KOPT-K1 (cell line): ENCODE data around the gene SCAPER.

Experiments
- H3K27ac ChIP-seq: fragments of 200-600 bp; sonication (generic); 2 replicates; pipeline ENCODE4 v1.5.1; 2016; ENCODE audit warnings: antibody characterized with exemption, mild to moderate bottlenecking, low read depth, low read length; ENCODE audit not compliant: poor library complexity, severe bottlenecking
- H3K36me3 ChIP-seq: fragments of 200-600 bp; sonication (generic); 2 replicates; pipeline ENCODE4 v1.5.1; 2017; ENCODE audit warnings: antibody characterized with exemption, mild to moderate bottlenecking, low read length, moderate library complexity; ENCODE audit not compliant: insufficient read depth
- H3K9me3 ChIP-seq: fragments of 200-600 bp; sonication (generic); 2 replicates; pipeline ENCODE4 v1.5.1; 2017; ENCODE audit warnings: antibody characterized with exemption, low read length, mild to moderate bottlenecking; ENCODE audit not compliant: insufficient read depth, poor library complexity, severe bottlenecking

Gene SCAPER

GRCh38 chr15:76905013-76905839 is at the start of gene SCAPER:
SCAPER (minus strand) TSS chr15:76905340; CDS start chr15:76883817, 21,523 bp downstream.
- H3K27ac ChIP-seq = peak within 1 kb of the TSS; percentile 83
- no peaks in the 10 kb centered on the region for H3K36me3 ChIP-seq
- no peaks in the 10 kb centered on the region for H3K9me3 ChIP-seq

- no peak overlapping the region for H3K27ac ChIP-seq
- H3K36me3 ChIP-seq = peaks cover 15% of the 10 kb centered on the region
- H3K9me3 ChIP-seq = no peaks in the 10 kb centered on the region
Measured at GRCh38 chr15:76954744-76955143, 49.6 kb upstream of the SCAPER start.

GRCh38 chr15:76953913-76954312 is 48.8 kb upstream of the SCAPER start:
- H3K36me3 ChIP-seq = peaks cover 22% of the 10 kb centered on the region
- H3K9me3 ChIP-seq = no peaks in the 10 kb centered on the region
- H3K27ac ChIP-seq = no peak overlapping the region

GRCh38 chr15:76951220-76951619 is 46.1 kb upstream of the SCAPER start:
- H3K27ac ChIP-seq = no peak overlapping the region
- H3K9me3 ChIP-seq = no peaks in the 10 kb centered on the region
- peaks cover 49% of the 10 kb centered on the region for H3K36me3 ChIP-seq

- no peak overlapping the region for H3K27ac ChIP-seq
- H3K9me3 ChIP-seq = no peaks in the 10 kb centered on the region
- H3K36me3 ChIP-seq = peaks cover 81% of the 10 kb centered on the region
Measured at GRCh38 chr15:76947454-76947853, 42.3 kb upstream of the SCAPER start.

- H3K36me3 ChIP-seq = peaks cover 80% of the 10 kb centered on the region
- no peaks in the 10 kb centered on the region for H3K9me3 ChIP-seq
- H3K27ac ChIP-seq = no peak overlapping the region
Measured at GRCh38 chr15:76945494-76946093, 40.5 kb upstream of the SCAPER start.

- H3K27ac ChIP-seq = no peak overlapping the region
- H3K36me3 ChIP-seq = peaks cover 75% of the 10 kb centered on the region
- no peaks in the 10 kb centered on the region for H3K9me3 ChIP-seq
Measured at GRCh38 chr15:76942331-76942730, 37.2 kb upstream of the SCAPER start.

GRCh38 chr15:76941636-76942035 is 36.5 kb upstream of the SCAPER start:
- Histone ChIP-seq H3K36me3 (peaks cover 75% of the 10 kb centered on the region), H3K9me3 (no peaks in the 10 kb centered on the region), H3K27ac (no peak overlapping the region)

- Histone ChIP-seq H3K36me3 (peaks cover 74% of the 10 kb centered on the region), H3K27ac (no peak overlapping the region), H3K9me3 (no peaks in the 10 kb centered on the region)
Measured at GRCh38 chr15:76939715-76940114, 34.6 kb upstream of the SCAPER start.

GRCh38 chr15:76938752-76939151 is 33.6 kb upstream of the SCAPER start:
- Histone ChIP-seq H3K36me3 (peaks cover 73% of the 10 kb centered on the region), H3K27ac (no peak overlapping the region), H3K9me3 (no peaks in the 10 kb centered on the region)

GRCh38 chr15:76936671-76937070 is 31.5 kb upstream of the SCAPER start:
- Histone ChIP-seq H3K9me3 (no peaks in the 10 kb centered on the region), H3K36me3 (peaks cover 69% of the 10 kb centered on the region), H3K27ac (no peak overlapping the region)

GRCh38 chr15:76935620-76936019 is 30.5 kb upstream of the SCAPER start:
- Histone ChIP-seq H3K9me3 (no peaks in the 10 kb centered on the region), H3K27ac (no peak overlapping the region), H3K36me3 (peaks cover 66% of the 10 kb centered on the region)

- H3K27ac ChIP-seq = peak overlapping the region; percentile 64
- H3K36me3 ChIP-seq = peaks cover 42% of the 10 kb centered on the region
- H3K9me3 ChIP-seq = no peaks in the 10 kb centered on the region
Measured at GRCh38 chr15:76932135-76932966, 27.2 kb upstream of the SCAPER start.

GRCh38 chr15:76931397-76932134 is 26.4 kb upstream of the SCAPER start, which contains the start of gene RCN2:
RCN2 (plus strand) TSS chr15:76931749; CDS start chr15:76931842, 93 bp downstream.
- H3K36me3 ChIP-seq = peaks cover 34% of the 10 kb centered on the region
- no peaks in the 10 kb centered on the region for H3K9me3 ChIP-seq
- peak within 1 kb of the TSS; percentile 64 for H3K27ac ChIP-seq
